PFSK-1 (cell line): ENCODE data around the gene POLR3E.

ENCODE experiments used
- FOXP2 ChIP-seq: optimal IDR thresholded peaks from 2 replicates; pipeline ENCODE3; 2011; ENCODE audit warnings: borderline replicate concordance, control low read depth, inconsistent platforms; ENCODE audit not compliant: insufficient read depth; ENCODE audit errors: extremely low read length, extremely low read depth
- POLR2AphosphoS5 ChIP-seq: IDR thresholded peaks from 2 replicates; pipeline ENCODE4 v1.6.1; 2012; ENCODE audit warnings: low read depth, mild to moderate bottlenecking, control low read depth, low read length, moderate library complexity
- REST ChIP-seq, 2 experiments: IDR thresholded peaks; 2 replicates each; pipeline versions ENCODE4 v1.6.1 to v1.8.0; 2011 to 2012; ENCODE audit warnings: low read depth in 2 of 2, low read length in 2 of 2, control low read depth in 1 of 2, inconsistent platforms in 1 of 2, mild to moderate bottlenecking in 1 of 2, moderate library complexity in 1 of 2; ENCODE audit not compliant: insufficient read depth in 1 of 2
- SIN3A ChIP-seq: IDR thresholded peaks from 2 replicates; pipeline ENCODE4 v1.6.1; 2012; ENCODE audit warnings: mild to moderate bottlenecking, low read length, moderate library complexity, borderline replicate concordance; ENCODE audit not compliant: insufficient read depth
- TAF1 ChIP-seq: IDR thresholded peaks from 2 replicates; pipeline ENCODE4 v1.6.1; 2012; ENCODE audit warnings: low read length, control low read depth, borderline replicate concordance; ENCODE audit not compliant: insufficient read depth

POLR3E gene

GRCh38 chr16:22304411-22304810 is 7.2 kb downstream of the POLR3E start:
- TF ChIP-seq REST (IDR thresholded peaks at IDR 0.05; ENCODE audit: insufficient read depth in 1 of 2, low read depth in 2 of 2, low read length in 2 of 2) (no peak), POLR2AphosphoS5 (no peak), SIN3A (no peak), FOXP2 (no peak), TAF1 (no peak)

GRCh38 chr16:22306788-22307187 is 9.6 kb downstream of the POLR3E start:
- no peak for TF ChIP-seq POLR2AphosphoS5

GRCh38 chr16:22307838-22308237 is 10.6 kb downstream of the POLR3E start:
- TF ChIP-seq POLR2AphosphoS5 = no peak
- TF ChIP-seq REST (IDR thresholded peaks at IDR 0.05; ENCODE audit: insufficient read depth in 1 of 2, low read depth in 2 of 2, low read length in 2 of 2) = no peak
- no peak for TF ChIP-seq SIN3A
- no peak for TF ChIP-seq TAF1
- TF ChIP-seq FOXP2 = no peak

- no peak for TF ChIP-seq REST (IDR thresholded peaks at IDR 0.05; ENCODE audit: insufficient read depth in 1 of 2, low read depth in 2 of 2, low read length in 2 of 2)
- TF ChIP-seq POLR2AphosphoS5 = no peak
- no peak for TF ChIP-seq SIN3A
- TF ChIP-seq TAF1 = no peak
These were observed 11.8 kb downstream of the POLR3E start for GRCh38 chr16:22308824-22309520.

DNA sequence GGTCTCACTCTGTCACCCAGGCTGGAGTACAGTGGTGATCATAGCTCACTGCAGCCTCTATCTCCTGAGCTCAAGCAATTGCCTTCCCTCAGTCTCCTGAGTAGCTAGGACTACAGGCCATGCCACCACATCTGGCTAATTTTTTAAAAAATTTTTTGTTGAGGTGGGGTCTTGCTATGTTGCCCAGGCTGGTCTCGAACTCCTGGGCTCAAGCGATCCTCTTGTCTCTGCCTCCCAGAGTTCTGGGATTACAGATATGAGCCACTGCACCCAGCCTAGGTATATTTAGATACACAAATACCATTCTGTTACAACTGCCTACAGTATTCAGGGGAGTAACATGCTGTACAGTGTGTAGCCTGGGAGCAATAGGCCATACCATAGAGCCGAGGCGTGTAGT is 14.3 kb downstream of the POLR3E start:
- TF ChIP-seq REST (IDR thresholded peaks at IDR 0.05; ENCODE audit: insufficient read depth in 1 of 2, low read depth in 2 of 2, low read length in 2 of 2) = no peak
- TF ChIP-seq POLR2AphosphoS5 = no peak
- TF ChIP-seq SIN3A = no peak
- no peak for TF ChIP-seq TAF1
- TF ChIP-seq FOXP2 = no peak
